Measurements from ENCODE around the gene KIAA1958.

GRCh38 chr9:112670991-112671625, 184.5 kb downstream of the KIAA1958 start:
- no peak for TF ChIP-seq POLR2AphosphoS5 (IDR thresholded peaks at IDR 0.05)
- TF ChIP-seq, protein P1, sequence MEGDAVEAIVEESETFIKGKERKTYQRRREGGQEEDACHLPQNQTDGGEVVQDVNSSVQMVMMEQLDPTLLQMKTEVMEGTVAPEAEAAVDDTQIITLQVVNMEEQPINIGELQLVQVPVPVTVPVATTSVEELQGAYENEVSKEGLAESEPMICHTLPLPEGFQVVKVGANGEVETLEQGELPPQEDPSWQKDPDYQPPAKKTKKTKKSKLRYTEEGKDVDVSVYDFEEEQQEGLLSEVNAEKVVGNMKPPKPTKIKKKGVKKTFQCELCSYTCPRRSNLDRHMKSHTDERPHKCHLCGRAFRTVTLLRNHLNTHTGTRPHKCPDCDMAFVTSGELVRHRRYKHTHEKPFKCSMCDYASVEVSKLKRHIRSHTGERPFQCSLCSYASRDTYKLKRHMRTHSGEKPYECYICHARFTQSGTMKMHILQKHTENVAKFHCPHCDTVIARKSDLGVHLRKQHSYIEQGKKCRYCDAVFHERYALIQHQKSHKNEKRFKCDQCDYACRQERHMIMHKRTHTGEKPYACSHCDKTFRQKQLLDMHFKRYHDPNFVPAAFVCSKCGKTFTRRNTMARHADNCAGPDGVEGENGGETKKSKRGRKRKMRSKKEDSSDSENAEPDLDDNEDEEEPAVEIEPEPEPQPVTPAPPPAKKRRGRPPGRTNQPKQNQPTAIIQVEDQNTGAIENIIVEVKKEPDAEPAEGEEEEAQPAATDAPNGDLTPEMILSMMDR (IDR thresholded peaks at IDR 0.05): no peak
